HG03342 (cell line): ENCODE results near the gene KCTD14.
"Not testable (repeated sequence)": the region's sequence is repeated elsewhere in the genome, so short reads cannot be mapped to it uniquely, and the experiment has no call there.

Experiments
- ATAC-seq: cut with Tn5 transposase; IDR thresholded peaks from one replicate; pipeline ENCODE4 v1.9.1; 2021; ENCODE audit warnings: mild to moderate bottlenecking, moderate library complexity; ENCODE audit not compliant: unreplicated experiment

Gene KCTD14, protein sequence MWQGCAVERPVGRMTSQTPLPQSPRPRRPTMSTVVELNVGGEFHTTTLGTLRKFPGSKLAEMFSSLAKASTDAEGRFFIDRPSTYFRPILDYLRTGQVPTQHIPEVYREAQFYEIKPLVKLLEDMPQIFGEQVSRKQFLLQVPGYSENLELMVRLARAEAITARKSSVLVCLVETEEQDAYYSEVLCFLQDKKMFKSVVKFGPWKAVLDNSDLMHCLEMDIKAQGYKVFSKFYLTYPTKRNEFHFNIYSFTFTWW

DNA sequence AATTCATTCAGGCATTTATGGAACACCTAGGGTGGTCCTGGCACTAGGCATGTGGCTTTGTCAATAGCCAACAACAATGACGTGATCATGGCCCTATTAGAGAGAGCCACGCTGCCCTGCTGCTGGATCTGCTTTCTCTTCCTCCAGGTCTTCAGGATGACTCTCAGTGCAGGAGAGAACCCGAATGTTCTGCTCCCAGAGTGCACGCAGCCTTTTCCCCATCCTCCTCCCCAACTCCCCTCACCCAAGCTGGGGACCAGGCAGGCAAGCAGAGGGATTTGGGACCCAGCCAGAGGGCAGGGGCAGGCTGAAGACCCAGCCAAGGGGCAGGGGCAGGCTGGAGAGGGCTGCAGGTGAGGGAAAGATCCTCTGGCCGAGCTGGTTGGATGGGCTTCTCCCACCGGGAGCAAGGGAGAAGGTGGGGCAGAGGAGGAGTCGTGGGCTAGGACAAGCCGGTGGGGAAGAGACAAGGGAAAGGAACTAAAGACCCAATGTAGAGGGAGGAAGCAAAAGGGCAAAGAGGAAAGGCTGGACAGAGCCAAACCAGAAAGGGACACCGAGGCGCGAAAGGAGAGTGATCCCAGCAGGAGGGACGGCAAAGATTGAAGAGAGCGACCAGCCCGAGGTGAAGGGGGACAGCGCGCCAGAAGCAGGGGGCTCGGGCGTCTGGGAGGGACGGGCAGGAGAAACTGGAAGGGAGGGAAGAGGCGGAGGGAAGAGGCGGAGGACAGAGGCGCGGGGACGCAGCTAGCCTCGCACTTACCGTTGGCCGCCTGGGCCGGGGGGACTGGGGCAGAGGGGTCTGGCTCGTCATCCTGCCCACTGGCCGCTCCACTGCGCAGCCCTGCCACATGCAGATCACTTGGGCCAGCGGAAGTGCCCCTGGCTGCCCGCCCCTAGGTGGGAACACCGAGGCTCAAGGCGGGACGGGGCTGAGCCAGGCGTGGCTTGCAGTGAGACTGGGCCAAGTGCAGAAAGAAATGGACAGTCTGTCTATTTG is at the start of gene KCTD14:
TSS of gene KCTD14 (minus strand) at position 880 of the 1,000 bp plus-strand sequence. CDS start at position 853, 27 bp downstream.
- no peak for ATAC-seq

DNA sequence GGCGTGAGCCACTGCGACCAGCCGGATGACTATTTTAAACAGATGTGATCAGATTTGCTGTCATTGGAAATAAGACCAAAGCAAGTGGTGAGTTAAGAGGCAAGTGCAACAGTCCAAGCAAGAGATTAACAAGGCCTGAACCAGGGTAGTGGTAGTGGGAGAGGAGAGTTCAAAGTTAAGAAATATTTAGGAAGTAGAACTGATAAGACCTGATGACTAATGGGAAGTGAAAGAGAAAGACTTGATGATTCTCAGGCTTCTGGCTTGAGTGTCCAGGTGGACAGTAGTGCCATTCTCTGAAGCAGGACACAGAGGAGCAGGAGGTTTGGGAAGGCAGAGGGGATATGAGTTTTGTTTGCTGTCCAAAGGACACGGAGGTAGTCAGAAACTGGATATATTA is 49.4 kb upstream of the KCTD14 start:
- ATAC-seq, result no peak

DNA sequence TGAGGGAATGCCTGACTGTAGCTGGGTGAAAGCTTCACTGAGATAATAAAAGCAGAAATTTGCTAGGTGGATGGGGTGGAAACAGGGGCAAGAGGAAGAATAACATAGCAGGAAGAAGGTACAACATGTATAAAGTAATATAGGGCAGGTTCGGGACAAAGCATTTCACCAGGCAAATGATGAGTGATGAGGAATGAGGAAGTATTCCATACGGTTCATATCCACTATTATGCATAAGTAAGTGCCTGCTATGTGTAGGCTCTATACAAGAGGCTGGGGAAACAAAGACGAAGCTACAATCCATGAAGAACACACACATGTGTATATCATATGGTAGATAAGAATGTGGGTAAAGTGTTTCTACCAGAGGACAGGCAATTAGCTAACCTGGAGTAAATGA is 48.6 kb upstream of the KCTD14 start:
- ATAC-seq, result no peak

DNA sequence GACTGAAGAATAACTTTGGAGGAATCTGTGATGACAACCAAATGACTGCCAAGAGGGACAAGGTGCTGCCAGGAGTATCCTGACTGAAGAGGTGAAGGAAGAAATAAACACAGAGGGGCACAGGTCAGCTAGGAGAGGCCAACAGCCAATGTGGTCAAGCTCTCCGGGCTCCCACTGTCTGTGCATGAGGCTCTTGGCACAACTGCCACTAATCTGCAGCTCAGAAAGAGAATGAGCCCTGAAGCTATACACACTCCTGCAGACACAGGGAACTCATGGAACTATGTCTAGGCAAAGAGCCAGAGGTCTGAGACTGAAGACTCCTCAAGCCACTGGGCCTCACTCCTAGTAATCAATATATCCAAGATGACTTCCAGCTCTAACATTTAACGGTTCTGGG is 47.5 kb upstream of the KCTD14 start:
- no peak for ATAC-seq

DNA sequence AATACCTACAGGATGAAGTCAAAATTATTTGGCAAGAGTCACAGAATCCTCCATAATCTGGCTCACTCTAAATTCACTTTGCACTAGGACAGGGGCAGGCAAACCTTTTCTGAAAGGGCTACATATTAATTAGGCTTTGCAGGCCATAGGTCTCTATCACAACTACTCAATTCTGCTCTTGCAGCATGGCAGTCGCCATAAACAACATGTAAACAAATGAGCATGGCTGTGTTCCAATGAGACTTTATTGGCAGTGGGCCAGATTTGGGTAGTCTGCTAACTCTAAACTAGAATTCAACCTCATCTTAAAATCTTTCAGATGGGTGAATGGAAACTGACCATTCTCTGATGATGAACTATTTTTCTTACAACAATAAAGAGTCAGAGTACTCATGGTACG is 46.4 kb upstream of the KCTD14 start:
- no peak for ATAC-seq

DNA sequence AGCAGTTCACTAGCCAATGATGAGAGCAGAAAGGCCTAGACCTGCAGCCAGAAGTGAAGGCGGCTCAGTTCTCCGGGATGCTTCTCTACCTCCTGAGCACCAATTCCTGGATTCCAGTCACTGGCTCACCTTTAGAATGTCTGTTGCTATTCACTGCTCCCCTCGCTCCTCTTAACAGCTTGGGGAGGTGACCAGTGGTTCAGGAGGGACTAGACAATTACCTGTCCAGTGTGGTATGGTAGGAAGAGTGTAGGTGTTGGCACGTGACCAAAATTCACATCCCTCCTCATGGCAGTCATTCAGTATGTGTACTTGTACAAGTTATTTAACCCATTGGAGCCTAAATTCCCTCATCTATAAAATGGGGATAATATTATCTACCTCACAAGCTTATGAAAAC is 44.6 kb upstream of the KCTD14 start:
- no peak for ATAC-seq

DNA sequence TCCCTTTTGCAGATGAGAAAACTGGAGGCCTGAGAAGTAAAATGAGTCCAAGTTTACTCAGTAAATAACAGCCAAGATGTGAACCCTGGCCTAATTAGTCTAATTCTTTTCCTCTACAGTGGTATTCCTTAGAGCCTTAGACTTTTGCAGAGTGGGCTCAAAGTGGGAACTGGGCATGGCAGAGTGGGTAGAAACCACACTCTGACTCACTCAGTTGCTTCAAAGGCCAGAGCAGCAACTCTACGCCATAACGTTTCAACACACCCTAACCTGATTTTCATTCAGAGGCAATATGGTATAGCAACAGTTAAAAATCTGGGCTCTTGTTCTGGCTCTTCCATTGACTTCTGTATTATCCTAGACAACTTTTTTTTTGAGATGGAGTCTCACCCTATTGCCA is 43.4 kb upstream of the KCTD14 start:
- no peak for ATAC-seq

DNA sequence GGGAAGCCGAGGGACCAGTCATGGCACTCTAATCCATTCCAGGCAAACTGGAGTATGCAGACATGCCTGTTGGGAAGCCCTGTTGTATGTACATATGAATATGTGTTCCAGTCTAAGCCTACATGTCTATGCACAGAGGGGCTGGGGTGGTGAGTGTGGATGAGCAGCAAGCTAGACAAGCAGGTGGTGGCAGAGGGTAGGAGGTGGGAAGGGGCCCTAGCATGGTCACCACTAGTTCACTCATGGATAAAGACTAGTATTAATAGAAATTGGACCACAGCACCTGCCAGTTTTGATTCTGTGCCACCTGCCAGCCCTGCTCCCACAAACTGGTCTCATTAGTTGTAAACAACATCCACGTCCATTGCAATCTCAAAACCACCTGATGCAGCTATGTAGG is 42.1 kb upstream of the KCTD14 start:
- no peak for ATAC-seq

DNA sequence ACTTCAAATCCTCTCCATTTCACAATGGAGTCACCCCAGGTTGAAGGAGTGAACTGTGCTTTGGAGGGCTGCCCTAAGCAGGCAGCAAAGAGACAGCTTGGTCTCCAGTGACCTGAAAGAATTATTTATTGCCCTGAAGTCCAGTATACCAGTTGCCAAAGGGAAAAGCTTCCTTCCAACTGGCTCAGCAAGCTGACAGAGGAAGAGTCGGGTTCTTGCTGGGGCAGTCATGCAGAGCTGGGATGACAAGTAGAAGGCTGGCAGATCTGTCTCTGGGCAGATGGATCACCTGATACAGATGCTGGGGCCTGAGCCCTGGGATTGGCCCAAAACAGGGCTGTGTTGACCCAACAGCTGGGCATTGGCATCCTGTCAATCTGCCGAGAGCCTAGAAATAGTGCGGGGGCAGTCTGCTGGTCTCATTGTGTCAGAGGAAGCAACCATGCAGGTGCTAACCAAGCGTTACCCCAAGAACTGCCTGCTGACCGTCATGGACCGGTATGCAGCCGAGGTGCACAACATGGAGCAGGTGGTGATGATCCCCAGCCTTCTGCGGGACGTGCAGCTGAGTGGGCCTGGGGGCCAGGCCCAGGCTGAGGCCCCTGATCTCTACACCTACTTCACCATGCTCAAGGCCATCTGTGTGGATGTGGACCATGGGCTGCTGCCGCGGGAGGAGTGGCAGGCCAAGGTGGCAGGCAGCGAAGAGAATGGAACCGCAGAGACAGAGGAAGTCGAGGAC is 40.5 kb upstream of the KCTD14 start, which contains the start of gene THRSP:
TSS of gene THRSP (plus strand) at position 422 of the 742 bp plus-strand sequence. CDS start at position 443, 21 bp downstream.
- ATAC-seq, result no peak

DNA sequence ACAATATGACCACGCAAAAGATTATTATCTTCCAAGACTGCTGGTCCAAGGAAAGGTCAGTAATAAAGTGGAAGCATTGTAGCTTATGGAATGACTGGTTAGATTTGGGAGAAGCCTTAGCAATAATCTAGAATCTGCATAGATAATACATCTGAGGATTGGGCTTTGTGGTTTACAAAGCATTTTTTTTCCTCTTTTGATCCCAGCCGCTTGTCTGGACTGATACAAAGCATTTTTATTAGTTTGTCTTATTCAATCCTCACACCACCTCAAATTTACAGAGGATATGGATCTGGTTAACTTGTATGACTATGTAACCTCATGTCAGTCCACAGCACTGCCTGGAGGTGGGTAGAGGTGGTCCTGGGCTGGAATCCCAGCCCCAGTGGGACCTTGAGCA is 39.6 kb upstream of the KCTD14 start:
- ATAC-seq, result no peak

DNA sequence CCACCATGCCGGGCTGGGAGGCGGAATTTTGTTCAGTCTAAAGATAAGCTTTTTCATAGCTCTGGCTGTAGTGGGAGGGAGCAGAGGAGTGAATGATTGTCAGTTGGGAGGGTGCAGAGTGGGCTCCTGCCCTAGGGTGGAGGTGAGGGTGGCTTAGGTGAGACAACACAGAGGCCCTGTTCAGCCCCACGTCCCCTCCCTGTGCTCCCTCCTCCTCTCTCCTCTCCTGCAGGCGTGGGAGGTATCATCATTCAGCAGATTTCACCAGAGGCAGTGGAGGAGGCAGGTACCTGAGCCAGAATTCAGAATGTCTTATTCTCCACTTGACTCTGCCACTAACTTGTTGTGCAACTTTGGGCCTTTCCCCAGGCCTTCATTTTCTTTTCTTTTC is 38.8 kb upstream of the KCTD14 start:
- no peak for ATAC-seq

DNA sequence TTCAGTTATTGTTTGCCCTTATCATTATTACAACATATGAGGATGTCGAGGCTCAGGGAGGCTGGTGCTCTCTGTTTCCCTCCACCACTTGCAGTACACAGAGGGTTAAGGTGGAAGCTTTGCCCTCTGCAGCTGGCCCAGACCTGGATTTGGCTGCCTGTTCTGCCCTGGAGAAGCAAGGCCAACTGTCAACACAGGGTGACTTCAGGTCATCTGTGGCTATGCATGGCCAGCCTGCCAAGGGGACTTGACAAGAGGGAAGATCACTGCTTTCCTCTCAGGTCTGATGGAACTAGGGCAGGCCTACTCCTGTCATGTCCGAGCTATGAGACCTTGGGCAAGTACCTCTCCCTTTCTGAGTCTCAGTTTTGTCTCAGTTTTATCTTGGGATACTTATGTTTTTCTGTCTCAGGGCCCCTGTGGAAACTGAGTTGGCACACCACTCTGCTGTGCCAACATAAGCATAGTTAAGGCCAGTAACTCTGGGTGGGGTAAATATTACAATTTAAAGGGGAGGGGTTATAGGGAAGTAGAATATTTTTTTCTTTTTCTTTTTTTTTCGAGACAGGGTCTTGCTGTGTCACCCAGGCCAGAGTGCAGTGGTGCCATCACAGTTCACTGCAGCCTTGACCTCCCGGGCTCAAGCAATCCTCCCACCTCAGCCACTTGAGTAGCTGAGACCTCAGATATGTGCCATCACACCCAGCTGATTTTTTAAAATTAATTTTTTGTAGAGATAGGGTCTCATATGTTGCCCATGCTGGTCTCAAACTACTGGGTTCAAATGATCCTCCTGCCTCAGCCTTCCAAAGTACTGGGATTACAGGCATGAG is 38.2 kb upstream of the KCTD14 start:
- no peak for ATAC-seq

DNA sequence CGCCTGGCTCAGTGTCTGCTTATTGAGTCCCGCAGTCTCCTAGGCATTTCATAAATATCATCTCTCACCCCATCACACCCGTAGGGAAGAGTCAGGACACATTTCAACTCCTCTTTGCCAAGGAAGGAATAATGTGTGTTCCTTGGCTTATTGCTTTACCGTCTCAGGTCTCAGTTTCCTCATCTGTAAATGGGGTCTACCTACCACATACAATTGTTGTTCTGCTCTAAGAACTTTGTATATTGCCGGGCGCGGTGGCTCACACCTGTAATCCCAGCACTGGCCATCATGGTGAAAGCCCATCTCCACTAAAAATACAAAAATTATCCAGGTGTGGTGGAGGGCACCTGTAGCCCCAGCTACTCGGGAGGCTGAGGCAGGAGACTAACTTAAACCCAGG is 37.5 kb upstream of the KCTD14 start:
- no peak for ATAC-seq

DNA sequence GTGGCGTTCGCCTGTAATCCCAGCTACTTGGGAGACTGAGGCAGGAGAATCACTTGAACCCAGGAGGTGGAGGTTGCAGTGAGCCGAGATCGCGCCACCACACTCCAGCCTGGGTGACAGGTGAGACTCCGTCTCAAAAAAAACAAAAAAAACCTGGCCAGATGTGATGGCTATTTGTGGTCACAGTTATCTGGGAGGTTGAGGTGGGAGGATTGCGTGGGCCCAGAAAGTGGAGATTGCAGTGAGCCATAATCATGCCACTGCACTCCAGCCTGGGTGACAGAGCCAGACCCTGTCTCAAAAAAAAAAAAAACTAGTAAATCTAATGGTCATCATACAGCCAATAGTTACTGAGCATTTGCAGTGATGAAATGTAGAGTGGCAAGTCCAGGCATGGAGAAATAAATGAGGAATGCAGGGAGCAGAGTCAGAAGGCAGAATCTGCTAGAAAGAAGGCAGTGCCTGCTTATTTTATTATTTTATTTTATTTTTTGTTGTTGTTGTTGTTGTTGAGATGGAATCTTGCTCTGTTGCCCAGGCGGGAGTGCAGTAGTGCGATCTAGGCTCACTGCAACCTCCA is 36.8 kb upstream of the KCTD14 start:
- not testable (repeated sequence) for ATAC-seq

DNA sequence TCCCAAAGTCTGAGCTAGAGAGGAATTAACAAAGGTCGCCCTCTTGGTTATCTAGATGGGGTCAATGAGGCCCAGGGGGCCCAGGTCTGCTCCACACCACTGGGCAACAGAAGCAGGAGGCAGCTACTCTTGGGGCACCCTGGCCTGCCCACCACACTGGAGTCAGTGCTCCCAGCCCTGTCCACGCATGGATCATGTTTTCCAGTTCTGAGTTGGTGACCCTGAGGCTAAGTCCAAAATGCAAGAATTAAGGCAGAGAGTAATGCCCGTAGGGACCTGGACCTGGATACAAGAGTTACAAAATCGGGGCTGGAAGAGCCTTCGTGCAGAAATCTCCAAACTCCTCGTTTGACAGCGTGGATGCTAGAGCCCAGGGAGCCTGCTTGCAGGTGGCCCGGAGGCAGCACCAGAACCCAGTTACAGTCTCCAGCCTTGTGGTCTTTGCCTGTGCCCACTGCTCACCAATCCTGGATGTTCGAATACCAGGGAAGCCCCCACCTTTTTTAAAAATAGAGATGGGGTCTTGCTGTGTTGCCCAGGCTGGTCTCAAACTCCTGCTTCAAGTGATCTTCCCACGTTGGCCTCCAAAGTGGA is 34.5 kb upstream of the KCTD14 start:
- ATAC-seq, result no peak

DNA sequence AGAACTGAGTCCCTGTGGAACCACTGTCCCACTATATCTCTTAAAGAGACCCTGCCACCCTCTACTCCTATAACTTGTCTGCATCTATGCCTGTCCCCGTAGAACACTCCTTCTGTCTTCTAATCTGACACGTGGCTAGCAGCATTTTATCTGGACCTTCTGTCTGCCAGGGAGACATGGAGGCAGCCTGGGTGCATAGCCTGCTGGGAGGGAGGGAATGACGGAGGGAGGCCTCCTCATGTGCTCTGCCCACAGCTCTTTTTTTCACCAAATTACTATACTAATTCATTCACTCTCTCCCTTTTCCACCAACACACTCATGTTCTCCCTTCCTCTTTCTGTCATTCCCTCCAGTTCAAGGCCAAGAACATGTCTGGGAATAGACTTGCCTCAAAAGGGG is 33.0 kb upstream of the KCTD14 start:
- no peak for ATAC-seq

DNA sequence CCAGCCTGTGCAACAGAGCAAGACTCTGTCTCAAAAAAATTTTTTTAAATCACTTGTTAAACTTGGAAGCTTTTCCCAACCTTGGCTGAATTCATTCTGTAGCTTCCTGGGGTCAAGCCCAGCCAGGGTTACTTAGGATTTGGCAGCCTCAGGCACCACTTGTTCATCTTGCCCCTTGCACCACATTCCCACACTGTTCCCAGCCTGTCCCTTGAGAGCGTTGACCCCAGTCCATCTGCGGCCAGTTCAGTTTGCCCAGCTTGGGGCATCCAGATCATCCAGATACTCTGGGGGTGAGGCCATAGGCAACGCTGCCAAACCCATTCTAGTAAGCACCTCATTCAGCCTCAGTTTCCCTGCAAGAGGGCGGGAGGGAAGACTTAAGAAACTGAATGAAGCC is 31.9 kb upstream of the KCTD14 start:
- ATAC-seq, result no peak

DNA sequence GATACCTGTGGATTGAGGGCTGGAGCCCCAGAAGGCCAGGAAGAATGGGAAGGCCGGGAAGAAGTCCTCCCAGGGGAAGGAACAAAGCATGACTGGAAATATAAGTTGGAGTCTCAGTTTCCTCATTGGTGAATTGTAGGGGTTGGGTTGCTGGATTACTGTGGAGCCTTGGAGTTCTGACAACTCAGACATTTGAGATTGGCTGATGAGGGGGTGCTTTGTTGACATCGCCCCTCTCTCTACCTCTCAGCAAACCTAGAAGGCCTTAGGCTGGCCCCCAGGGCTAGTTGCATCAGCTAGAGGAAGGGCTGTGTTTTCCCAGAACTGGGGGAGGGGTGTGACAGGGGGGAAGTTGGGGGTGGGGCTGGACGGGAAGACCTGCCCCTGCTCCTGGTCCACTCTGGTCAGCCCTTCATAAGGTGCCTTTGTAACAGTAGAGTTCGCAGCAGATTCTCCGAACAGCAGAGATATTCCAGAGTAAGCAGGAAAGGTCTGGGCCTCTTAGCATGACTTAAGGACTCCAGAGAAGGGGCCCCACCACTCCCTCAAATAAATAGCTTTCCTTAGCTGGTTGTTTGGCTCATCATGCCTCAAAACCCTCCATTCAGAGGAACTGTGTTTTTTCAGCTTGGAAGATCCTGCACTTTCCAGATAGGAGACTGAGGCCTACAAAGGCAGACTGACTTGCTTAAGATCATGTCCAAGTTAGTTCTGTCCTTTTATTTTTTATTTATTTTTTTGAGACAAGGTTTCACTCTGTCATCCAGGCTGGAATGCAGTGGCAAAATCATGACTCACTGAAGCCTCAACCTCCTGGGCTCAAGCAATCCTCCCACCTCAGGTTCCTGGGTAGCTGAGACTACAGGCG is 28.1 kb upstream of the KCTD14 start:
- no peak for ATAC-seq

DNA sequence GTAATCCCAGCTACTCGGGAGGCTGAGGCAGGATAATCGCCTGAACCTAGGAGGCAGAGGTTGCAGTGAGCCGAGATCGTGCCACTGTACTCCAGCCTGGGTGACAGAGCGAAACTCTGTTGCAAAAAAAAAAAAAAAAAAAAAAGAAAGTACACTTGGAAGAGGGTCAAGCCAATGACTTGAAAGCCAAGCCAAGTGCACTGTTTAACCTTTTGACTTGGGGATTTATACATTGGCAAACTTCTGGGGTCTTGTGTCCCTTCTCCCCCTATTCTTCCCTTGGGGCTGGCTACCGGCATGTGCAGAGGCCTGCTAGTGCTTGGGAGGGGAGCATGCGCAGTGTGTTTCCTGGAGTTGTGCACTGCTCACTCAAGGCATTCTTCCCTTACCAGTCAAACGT is 26.3 kb upstream of the KCTD14 start:
- ATAC-seq, result no peak
